NCI-H510A treated with DMSO at 0.1 percent for 48 hours (cell line): ENCODE results near the gene BRINP3.

Source experiments
- DNase-seq: peaks from one replicate; lab custom pipeline; 2025; lab: John Stamatoyannopoulos, UW

The BRINP3 gene

DNA sequence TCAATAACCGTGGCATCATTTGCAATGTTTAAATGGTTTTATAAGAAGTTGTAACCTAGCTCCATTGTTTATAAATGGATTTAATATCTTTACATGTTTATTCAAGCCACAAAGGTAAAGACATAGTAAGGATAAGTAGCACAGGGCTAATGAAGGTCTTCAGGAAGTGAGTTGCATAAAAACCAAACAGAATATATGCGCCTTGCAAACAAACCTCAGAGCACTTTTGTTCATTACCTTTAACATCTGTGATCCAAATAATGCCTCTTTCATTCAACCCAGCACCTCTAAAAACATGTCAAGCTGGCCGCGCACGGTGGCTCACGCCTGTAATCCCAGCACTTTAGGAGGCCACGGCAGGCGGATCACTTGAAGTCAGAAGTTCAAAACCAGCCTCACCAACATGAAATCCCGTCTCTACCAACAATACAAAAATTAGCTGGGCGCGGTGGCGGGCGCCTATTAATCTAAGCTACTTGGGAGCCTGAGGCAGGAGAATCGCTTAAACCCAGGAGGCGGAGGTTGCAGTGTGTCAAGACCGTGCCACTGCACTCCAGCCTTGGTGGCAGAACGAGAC is 25.3 kb downstream of the BRINP3 start:
- DNase-seq, result peak; percentile 36

DNA sequence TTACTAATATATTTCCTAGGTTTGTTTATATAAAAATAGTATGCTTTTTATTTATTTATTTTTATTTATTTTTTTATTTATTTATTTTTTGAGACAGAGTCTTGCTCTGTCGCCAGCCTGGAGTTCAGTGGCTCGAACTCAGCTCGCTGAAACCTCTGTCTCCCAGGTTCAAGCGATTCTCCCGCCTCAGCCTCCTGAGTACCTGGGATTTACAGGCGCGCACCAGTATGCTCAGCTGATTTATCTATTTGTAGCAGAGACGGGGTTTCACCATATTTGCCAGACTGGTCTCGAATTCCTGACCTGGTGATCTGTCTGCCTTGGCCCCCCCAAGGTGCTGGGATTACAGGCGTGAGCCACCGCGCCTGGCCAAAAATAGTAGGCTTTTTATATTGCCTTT is 33.2 kb downstream of the BRINP3 start:
- no peak for DNase-seq

DNA sequence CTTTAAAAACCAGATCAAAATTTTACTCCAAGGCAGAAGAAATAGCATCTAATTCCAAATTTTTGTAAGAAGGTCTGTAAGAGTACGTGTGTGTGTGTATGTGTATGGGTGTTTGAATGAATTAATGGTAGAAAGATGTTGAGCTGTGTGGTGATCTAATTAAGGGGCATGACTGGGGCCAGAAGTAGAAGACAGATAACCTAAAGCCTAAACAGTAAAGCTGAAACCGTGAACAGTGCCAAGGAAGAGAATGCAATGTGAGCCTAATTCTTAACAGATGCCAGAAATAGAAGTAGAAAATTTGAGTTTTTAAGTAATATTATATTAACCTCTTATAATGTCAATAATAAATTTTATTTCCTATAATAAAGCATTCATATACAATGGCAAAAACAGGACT is 38.2 kb downstream of the BRINP3 start:
- DNase-seq, result no peak

DNA sequence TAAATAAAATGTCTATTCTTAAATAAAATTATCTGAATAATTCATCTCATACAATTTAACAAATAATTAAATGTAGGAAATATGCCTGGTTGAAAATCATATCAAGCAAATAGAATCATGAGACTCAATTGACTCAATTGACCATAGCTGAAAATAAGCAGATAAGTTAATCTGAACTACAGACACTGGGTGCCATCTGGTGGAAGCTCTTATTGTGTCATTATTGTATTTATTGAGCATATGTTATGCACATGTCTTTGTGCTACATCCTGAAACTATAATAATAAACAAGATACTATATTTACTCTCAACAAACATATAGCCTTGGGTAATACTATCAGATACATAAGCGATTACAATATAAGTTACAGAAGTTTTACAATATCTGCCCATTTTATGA is 41.0 kb downstream of the BRINP3 start:
- DNase-seq, result no peak

DNA sequence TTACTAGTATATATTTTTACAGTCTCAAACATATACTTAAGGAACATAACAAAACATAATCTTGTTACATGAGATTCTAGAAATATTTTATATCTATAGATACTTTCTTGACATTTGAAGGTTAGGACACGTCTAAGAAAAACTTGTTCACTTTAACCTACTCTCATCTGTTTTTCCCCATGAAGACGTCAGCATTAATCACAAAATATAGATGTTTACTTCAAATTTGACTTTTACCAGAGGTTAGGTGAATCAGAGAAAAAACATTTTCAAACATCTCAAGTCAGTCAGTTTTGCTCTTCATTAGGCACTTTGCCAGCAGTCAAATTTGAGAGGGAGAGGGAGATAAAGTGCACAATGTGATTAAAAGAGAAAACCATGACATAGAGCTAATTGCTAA is 47.7 kb downstream of the BRINP3 start:
- no peak for DNase-seq

DNA sequence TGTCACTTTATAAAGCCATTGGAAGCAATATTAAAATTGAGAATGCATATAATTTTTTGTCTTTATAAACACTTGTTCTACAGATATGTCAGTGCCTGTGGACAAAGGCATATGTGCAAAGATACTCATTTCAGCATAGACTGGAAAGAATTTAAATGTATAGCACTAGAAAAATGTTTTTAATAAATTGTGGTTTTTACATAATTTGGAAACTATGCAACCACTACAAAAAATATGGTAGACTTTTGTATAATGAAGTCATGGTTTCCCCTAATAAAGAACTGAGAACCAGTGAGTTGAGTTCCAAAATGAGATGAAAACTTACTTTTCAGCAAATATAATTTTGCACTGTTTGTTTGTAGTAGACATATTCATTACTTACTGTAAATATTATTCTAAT is 48.5 kb downstream of the BRINP3 start:
- no peak for DNase-seq

DNA sequence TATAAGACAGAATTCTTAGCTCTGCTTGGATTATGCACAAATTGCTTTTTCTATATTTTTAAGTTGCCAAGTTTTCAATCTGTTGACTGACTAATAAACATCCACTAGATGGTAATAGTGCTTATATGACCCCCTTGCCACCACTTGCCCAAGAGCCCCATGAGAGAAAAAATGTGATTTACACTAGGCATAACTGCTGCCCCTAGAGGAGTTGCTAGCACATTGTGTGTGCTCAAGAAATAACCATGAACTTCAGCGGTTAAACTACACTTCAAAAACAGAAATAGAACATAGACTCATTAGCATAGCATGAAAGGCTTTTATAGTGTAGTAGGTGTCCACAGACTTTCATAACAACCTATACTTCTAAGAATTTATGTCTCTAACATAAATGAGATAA is 61.4 kb downstream of the BRINP3 start:
- no peak for DNase-seq

DNA sequence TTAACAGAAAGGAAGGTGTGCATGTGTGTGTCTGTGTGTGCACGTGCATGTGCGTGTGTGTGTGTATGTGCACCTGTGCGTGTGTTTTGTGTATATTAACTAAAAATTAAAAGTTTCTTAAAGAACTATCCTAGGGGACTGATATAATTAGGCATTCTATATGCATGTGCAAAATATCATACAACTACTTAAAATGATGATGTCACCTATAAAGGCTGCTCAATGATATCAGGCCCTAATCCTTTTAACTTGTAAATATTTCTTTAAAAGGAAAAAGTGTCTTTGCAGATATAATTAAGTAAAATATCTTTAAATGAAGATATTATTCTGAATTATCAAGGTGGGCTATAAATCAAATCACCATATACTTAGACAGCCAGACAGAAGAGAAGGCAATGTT is 64.5 kb downstream of the BRINP3 start:
- no peak for DNase-seq

DNA sequence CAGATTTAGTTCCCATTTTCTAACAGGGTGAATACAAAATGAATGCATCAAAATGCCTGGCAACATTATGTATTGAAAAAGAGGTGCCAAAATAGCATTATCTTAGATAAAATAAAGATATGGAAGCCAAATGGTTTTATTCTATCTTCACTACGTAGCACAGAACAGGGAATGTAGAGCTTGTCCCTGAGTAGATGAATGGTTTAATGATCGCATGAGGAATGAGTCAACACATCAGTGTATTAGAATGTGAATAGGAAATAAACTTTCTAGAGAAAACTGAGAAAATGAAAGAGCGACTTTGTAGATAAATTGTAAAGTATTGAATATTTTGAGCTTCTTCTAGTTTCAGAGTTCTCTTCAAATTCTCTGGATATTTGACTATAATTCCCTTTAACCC is 74.3 kb downstream of the BRINP3 start:
- DNase-seq, result no peak

DNA sequence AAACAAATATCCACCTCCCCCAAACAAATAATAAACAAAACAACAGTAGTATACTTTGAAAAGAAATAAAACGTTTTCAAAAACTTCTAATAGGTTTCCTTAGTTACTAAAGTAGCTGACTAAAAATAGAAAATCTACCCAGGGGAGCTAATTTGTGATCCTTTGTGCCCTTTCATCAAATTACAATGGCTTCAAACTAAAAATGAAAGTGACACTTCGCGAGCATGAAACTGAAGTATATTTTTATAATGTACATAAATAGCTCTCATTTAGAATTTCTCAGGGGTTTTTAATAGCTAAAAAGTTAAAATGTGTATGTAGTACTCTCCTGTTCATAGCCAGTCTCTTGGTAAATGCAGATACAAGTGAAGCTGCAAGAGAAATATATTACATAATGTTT is 78.4 kb downstream of the BRINP3 start:
- no peak for DNase-seq

DNA sequence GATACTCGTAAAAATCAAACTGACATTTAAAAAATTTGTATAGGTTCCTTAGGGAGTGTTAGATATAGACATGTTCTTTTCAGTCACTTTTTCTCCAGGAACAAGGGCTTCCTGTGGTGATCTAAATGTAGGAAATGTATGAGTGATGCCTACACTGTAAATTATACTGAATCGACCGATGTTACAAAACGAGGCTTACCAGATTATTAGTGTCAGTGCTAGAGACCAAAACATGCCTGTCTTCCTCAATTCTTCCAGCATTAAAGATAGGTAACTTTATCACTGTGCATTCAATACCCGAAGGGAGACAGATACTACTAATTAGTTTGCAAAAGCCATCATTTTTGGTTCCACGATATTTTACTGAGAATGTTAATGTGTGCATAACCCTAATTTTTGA is 86.1 kb downstream of the BRINP3 start:
- DNase-seq, result no peak

DNA sequence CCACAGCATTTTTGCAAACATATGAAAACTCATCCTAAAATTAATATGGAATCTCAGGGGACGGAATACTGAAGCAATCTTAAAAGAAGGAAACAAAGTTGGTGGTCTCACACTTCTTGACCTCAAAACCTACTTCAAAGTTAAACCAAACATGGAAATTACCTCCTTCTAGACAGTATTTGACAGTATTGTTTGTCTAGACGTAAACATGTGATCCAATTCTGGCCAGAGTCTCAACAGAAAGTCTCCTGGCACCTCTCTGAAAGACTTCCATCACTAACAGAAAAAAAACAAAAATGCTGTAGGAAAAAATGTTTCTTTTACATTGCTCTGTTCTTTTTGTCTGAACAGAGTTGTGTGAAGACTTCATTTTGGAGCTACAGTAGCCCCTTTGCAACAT is 99.7 kb downstream of the BRINP3 start:
- no peak for DNase-seq

DNA sequence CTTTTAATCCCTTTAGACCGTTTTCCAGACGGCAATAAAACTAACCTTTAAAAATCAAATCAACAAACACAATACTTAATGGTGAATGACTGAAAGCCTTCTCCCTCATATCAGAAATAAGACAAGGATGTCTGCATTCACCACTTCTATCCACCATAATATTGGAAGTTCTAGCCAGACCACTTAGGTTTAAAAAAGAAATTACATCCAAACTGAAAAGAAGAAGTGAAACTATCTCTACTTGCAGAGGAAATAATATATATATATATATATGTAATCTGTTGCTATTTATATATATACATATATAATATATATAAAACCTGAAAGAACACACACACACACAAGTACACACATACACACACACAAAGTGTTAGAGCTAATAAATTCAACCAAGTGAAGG is 100.4 kb downstream of the BRINP3 start:
- no peak for DNase-seq

DNA sequence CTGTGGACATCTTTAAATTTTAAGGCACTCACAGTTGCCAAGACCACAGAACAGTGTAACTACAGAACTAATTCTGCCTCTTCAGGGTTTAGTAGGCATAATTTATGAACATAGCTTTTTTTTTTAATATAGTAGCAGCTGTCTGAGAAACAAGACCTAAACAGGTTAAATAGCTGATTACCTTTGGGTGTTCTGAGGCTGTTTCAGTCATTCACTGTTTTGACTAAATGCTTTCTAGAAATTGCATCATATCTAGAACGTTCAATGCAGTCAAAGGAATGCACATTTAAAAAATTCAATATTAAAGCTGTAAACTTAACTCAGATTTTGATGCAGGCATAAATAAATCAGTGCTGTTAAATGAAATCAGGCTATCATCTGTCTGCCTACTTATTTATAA is 101.6 kb downstream of the BRINP3 start:
- no peak for DNase-seq

DNA sequence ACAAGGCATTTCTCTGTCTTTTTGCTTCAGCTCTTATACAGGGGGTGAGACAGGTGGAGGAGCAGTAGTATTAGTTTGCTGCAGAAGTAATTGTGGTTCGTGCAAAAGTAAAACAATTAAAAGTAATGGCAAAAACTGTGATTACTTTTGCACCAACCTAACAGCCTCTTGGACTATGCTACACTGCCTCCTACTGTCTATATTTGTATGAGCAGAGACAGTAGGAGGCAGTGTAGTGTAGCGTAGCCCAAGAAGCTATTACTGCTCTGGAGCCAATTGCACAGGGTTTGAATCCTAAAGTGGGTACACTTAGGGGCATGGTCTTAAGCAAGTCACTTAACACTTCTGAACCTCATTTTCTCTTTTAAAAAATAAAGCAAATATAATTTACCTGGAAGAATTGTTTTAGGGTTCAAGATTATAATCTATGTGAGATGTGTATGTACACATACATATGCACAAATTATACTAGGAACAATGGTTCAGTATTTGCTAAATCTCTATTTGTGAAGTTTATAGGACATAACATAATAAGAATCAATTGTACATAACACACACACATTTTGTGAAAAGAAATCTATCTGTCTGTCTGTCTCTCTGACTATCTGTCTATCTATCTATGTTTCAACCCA is 103.8 kb downstream of the BRINP3 start:
- no peak for DNase-seq

DNA sequence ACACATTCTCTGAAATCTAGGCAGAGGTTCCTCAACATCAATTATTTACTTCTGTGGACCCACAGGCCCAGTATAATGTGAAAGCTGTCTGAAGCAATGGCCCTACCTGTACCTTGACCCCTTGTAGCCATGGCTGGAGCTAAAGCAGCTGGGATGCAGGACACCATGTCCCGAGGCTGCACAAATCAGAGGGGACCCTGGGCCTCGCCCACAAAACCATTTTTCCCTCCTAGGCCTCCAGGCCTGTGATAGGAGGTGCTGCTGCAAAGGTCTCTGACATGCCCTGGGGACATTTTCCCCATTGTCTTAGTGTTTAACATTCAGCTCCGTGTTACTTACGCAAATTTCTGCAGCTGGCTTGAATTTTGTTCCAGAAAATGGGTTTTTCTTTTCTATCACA is 110.5 kb downstream of the BRINP3 start:
- DNase-seq, result no peak

DNA sequence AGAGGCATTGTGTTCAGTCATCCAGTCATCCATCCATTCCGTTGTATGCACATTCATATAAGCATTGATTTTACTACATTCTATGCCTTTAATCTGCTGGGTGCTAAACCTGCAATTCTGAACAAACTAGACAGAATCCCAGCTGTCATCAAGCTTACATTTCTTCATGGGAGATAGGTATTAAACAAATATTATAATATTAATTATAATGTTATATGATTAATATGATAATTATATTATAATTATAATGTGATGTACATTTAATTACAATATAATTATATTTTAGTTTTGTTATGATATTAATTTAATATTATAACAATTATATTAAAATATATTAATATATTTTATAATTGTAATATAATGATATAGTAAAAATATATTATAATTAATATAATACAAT is 112.4 kb downstream of the BRINP3 start:
- DNase-seq, result no peak

DNA sequence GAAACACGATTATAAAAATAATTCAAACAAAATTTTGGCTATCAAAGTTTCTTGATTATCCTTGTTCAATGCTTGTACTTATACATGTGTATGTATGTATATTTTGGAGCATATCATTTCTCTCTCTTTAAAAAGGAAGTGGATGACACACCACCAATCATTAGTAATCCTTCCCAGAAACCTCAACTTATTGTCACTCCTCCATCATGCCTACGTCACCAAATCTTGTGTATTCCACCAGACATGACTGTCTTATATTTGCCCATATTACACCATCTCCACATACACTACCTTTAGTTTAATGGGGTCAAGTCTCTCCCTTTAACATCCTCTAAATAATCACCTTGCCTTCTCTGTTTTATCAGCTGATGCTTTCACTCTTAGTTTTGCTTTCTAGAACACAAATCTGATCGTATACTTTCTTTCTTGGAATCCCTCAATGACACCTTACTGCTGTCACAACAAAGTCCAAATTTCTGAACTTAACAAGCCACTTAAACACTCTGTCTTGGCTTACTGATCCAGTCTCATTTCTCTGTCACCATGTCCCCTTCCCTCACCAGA is 124.0 kb downstream of the BRINP3 start:
- no peak for DNase-seq

DNA sequence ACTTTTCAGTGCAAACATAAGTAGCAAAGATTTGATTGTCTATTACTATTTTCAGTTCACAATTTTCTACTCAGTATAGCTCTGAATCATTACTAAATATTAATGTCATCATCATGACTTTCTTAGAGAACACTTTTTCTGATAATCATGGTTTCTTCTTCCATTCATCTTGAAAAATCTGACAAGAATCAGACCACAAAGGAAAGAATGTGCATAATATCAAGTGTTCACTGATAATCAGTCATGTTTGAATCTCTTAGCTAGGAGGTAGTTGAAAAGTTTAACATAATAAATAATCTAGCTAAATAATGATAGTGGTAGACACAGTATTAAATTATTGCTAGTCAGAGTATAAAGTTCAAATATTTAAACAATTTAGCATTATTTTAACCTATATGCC is 133.2 kb downstream of the BRINP3 start:
- DNase-seq, result no peak

DNA sequence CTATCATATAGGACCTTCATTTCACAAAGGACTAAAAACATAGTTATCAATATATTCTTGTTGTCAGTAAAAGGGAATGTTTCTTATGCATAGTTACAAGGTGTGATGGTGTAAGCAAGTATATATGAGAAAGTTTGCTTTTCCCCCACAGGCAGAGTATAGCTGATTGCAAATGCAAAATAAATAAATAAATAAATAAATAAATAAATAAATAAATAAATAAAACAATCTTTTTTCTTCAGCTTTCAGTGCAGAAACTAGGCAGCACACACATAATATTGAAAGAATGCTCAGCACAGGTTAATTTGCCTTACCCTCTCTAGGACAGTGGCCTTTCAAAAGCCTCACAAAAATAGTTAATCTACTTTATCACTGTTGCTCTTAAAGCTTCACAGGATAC is 138.8 kb downstream of the BRINP3 start:
- no peak for DNase-seq

DNA sequence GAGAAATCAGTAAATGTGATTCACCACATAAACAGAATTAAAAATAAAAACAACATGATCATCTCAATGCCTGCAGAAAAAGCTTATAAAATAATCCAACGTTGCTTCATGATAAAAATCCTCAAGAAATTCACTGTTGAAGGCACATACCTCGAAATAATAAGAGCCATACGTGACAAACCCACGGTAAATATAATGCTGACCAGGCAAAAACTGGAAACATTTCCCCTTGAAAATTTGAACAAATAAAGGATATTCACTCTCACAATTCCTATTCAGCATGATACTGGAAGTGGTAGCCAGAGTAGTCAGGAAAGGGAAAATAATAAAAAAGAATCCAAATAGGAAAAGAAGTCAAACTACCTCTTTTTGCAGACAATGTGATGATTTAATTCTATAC is 148.8 kb downstream of the BRINP3 start:
- no peak for DNase-seq

DNA sequence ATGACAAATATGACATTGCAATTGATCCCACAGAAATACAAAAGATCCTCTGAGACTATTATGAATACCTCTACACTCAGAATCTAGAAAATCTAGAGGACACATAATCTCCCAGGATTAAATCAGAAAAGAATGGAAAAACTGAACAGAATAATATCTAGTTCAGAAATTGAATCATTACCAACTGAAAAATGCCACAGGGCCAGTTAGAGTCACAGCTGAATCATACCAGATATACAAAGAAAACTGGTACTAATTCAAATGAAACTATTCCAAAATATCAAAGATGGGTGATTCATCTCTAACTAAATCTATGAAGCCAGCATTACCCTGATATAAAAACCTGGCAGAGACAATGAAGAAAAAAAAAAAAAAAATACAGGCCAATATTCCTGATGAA is 149.3 kb downstream of the BRINP3 start:
- no peak for DNase-seq

DNA sequence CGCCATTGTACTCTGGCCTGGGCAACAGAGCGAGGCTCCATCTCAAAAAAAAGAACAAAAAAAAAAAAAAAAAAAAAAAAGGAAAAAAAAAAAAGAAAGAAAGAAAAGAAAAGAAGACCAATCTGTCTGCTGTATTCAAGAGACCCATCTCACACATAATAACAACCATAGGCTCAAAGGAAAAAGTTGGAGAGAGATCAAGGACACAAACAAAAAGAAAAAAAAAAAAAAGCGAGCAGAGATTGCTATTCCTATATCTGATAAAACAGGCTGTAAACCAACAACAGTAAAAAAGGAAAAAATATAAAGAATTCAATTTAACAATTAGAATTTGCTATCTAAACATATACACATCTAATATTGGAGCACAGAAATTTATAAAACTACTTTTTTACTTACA is 150.4 kb downstream of the BRINP3 start:
- DNase-seq, result no peak

DNA sequence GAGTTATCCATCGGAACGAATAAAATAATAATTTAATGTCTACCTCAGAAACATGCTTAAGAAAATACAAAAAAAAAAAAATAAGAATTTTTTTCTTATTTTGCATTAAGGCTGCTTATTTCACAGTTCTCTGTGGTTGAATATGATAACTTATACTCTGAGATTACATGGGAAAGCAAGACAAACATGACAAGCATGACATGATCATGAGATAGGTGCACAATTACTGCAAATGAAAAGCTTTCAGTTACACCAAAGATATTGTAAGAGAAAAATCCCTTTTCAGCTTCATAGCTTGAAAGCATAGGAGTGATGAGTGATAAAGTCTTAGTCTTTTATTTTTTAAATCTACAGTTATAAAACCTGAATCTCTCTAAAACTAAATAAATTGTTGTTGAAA is 154.1 kb downstream of the BRINP3 start:
- no peak for DNase-seq
